ENCODE data around the gene HOXB5.

HOXB5 gene

DNA sequence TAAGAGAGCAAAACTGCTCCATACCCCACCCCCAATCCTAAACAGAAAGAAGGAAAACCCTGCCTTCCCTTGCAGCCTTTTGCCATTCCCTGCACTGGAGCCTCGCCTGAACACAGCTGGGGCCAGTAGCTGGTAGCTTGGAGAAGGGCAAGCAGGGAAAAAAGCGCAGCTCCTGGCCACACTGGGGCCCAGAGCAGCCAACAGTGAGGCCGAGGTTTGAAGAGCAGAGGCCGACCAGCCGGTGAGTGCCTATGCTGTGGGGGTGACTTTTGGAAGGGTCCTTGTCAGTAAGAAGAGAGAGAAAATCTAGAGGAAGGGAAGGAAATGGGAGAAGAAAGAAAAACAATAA lies 35.8 kb upstream of the HOXB5 start:
- DNase-seq (ENCODE audit: low spot score): no peak

DNA sequence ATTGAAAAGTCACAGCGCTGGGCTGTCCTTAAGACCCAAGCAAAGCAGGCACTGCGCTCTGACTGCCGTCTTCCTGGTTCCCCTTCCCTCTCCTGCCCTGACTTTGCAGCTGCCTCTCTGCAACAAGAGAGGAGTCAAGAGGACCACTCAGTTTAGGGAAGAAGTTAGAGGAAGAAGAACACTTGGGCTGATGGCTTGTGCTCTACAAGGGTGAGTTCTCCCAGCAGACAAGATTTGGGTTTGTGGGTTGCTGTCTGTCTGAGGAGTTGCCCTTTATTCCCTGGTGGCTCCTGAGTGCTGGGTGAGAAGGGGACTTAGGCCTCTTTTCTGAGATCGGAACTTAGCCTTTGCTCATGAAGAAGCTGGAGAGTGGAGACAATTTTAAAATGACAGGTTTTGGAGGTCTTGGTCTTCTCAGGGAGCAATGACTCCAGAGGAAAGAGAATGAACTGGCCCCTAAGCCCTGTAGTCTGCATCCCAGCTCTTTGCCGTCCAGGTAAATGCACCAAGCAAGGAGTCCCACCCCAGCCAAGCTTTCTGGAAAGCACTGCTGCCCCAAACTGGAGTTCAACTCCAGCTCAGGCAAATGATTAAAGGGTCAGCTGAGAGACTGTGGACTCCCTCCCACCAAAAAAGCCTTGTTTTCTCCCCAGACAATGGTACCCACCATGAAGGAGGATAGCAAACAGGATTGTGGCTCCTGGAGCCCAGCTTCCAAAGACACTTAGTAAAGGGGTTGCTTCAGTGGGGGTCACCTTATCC lies 35.3 kb upstream of the HOXB5 start:
- no peak for DNase-seq (ENCODE audit: low spot score)

DNA sequence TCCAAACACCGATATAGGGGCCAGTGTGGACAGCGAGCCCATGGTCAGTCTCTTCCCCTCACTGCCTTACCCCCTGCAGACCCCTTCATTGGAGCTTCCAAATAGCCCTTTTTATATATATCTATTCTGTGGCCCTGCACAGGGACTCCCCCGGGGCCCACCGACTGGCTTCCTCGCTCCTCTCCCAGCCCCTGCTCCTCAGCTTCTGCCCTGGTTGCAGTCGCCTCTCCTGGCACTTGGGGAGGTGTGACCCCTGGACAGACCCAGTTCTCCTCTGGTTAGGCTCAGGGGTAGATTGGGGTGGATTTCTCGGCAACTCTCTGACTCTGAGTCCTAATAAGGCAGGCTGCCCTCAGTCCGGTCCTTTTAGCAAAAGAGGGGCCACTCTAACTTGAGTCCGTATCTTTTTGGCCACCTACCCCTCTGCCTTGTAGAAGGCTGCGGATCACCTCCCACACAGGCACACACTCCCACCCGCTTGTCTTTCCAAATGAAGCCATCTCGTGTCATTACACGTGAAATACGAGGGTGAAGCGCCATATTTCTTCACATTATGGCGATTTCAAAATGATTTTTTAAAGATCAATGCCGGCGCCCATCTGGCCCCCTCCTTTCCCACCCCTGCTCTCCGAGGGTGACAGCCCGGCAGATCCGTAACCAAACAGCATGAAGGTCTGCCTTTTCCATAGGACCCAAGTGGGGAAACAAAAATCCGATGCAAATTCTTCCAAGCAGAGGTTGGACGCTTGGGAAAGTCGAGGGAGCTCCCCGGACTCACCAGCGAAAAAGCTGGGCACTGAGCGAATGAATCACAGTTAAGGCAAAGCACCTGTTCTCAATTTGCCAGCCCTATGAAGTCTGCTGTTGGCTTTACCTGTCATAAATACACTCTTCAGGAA lies 34.3 kb upstream of the HOXB5 start:
- DNase-seq (ENCODE audit: low spot score): no peak

DNA sequence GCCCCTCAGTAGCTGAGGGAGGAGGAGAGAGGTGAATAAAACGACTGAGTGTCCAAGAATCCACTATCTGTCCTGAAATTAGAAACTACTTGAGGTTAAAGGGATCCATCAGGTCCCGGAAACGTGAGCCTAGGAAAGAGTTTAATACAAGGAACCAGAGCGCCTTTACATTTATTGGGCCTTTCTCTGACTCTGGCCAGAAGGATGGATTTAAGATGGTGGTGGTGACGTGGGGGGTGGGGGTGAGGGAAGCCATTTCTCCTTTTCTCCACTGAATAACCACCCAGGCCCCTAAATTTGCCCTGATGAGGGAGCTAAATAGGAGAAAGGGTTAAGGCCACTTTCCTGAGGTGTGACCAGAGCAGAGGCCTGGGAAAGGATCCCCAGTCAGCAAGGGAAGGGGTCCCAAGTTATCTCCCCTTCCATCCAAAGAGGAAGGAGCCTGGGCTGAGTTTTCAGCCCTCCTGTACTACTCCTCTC lies 33.6 kb upstream of the HOXB5 start:
- no peak for DNase-seq (ENCODE audit: low spot score)

DNA sequence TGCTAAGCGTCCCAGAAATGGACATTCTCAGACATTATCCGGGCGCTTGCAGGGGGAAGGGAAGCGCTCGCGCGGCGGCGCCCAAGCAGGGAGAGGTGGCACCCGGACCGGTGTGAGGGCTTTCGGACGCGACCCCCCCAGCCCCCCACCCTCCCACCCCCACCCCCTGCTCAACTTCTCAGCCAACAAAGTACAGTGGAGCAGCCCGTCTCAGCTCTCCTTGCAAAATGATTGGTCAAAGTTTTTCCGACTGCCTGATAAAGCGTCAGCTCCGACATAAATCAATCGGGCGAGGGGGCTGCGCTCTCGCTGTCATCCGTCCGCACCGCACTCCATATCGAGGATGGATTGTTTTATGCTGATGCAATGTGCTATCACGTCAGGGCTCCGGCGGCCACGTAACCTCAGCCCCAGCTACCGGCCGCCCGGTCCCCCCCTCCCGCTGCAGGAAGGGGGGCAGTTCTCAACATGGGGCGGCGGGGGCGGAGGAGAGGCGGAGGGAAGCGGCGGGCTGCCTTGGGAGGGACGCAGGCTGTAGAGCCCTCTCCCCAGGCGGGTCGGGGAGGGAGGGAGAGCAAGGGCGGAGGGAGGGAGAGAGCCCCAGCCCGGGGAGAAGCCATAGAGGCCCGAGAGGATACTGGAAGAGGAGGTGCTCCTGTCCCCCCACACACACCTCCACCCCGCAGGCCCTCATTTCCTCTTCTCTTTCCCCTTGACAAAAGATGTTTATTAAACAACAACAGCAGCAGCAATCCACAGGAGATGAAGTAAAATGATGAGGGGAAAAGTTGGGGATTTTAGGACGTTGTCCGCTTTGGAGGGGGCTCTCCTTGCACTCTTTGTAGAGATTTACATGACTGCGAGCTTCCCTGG lies 32.9 kb upstream of the HOXB5 start, which contains the start of gene HOXB9:
Gene HOXB9 (minus strand): TSS at position 114 of the 873 bp plus-strand sequence. CDS start 89 bp downstream, at position 25.
- DNase-seq (ENCODE audit: low spot score): no peak

DNA sequence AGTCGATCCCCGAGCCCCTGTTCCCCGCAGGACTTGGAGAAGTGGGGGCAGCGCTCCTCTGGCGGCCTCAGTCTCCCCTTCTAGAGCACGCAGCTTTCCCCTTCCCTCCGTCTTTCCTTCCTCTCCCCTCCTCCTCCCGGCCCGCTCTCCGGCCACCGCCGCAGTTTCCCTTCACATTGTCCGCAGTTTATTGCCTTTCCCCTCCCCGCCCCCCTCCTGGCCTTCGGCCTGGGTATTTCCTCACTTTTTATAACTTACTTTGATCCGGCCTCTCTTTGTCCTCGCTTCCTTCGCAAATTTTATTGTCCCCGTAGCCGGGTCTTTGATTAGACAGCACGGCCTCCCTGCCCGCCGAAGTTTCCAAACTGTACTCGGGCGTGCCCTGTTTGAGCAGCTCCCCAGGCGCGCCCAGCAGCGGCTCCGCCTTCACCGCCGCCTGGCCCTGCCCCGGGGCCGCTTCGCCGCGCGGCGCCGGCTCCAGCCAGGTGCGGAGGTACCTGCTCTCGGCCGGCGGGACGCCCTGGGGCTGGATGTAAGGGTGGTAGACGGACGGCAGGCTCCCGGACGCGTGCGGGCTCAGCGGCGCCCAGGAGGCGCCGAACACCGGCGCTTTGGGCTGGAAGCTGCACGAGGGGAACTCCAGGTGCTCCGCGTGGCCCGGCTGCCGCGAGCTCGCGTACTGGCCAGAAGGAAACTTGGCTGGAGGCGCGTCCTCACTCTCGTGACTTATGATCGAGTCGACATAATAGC lies 32.1 kb upstream of the HOXB5 start:
- peak; percentile 19 for DNase-seq (ENCODE audit: low spot score)

DNA sequence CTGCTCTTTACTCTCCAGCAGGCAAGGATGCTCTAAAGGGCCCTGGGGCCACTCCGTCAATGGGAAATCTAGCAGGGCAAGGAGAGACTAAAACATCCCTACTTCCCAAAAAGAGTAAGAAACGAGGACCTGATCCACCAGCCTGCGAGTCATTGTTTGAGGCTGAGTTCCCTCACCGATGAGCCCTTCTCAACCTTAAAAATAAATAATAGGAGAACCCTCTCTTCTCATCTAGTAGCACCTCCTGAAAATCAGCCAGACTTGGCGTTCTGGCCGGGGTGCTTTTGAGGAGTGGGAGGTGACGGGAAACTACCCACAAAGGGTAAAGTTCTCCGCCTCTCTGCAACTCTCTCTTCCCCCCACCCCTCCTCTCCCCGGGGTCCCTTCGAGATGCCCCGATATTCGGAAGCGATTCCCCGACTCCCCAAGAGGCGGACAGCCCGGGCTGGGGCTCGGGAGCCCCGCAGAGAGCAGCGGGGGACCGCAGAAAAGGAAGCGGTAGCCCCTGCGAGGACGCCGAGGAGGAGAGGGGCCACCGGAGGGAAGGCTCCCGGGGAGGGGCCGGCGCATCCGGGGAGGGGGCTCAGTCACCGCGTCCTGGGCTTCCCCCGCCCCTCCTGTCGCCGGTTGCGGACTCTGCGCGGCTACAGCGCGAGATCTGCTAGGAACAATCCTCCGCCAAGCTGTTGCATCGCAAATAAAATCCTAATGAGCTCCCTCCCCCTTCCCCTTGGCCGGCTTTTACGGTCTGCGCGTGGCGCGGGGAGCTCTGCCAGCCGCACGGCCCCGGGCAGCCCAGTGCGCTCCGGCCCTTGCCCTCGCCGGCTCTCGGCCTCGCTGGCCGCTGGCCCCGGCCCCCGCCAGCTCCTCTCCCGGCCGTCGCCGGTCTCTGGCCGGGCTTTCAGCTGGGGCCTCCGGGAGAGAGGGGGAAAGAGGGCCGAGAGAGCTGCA lies 31.2 kb upstream of the HOXB5 start:
- DNase-seq (ENCODE audit: low spot score): no peak

DNA sequence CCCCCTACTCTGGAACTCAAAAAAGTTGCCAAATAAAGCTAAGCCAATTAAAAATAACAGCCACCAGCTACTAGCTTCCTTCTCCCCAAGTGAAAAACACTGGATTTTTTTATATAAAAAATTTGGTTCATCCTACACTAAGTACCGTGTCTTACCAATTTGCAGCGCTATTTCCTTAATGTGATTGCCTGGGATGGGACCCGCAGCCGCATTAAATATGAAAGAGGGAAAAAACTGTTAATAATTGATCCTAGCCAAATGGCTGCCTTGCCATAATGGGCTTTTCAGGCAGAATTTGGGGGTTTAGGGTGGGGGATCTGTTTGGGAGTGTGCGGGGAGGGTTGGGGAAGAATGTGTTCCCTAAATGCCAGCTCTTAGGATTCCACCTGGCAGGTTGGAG lies 30.5 kb upstream of the HOXB5 start:
- no peak for DNase-seq (ENCODE audit: low spot score)

DNA sequence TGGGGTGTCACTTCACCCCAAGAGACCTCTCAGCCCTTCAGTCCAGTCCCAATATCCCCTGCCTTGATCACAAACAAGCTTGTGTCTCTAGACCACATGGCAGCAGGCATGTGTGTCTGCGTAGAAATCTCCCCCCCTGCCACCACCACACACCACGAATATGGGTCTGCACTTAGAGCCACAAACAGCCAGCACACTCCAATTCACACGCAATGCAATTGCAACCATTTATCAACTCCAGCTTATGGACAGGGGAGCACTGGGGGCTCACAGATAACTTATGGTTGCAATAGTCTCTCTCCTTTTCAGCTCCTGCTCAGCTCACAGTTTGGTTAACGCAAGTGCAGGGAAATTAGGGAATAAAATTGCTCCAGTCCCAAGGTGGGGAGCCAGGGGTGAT lies 30.0 kb upstream of the HOXB5 start:
- DNase-seq (ENCODE audit: low spot score): no peak

DNA sequence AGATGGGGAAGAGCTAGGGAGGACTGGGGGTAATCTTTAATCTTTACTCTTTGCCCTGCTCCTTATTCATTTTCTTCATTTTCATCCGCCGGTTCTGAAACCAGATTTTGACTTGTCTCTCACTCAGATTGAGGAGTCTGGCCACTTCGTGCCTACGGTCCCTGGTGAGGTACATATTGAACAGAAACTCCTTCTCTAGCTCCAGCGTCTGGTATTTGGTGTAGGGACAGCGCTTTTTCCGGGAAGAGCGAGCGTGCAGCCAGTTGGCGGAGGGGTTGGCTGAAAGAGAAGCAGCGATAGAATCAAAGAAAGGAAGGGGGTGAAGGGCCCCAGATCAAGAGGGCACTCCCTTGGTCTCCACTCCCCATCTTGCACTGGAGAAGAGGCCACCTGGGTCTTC lies 29.3 kb upstream of the HOXB5 start:
- no peak for DNase-seq (ENCODE audit: low spot score)

DNA sequence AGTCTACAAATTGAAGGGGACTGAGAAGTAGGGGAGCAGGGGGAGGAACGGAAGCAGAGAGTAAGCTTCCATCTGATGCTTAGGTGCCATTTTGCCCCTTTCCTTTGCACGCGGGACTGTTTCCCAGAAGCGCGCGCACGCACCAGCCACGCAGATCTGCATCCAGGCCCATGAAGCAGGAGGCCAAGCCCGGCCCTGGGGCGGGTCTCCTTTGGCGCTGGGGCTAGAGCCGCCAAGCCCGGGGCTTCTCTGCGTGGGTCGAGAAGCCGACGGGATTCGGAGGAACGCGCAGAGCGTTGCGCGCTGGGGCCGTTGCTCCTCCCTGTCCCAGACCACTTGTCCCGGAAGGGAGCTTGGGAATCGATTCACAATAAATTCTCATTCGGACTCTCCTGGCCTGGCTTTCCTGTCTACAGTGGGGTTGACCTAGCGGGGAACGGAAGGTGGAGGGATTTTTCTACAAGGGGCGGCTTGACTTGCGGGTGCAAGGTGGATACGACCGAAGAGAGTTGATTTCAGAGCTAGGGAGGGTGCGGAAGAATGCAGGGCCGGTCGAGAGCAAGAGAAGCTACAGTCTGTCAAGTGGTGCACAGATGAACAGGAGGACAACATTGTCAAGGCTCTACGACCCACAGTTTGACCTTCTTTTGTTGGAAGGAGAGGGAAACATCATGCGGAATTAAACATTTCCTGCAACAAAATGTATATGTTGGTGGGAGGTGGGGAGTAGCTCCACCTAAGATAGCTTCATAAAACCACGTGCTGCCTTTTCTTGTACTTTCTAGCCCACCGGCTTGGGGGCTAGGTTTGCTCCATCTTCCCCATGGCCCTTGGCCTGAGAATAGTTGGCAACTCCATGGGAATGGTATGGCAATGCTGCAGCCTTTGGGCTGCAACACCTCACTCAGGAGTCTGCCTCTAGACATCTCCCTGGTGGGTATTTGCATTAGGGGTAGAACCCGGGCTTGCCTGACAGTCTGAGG lies 28.1 kb upstream of the HOXB5 start:
- DNase-seq (ENCODE audit: low spot score): no peak

DNA sequence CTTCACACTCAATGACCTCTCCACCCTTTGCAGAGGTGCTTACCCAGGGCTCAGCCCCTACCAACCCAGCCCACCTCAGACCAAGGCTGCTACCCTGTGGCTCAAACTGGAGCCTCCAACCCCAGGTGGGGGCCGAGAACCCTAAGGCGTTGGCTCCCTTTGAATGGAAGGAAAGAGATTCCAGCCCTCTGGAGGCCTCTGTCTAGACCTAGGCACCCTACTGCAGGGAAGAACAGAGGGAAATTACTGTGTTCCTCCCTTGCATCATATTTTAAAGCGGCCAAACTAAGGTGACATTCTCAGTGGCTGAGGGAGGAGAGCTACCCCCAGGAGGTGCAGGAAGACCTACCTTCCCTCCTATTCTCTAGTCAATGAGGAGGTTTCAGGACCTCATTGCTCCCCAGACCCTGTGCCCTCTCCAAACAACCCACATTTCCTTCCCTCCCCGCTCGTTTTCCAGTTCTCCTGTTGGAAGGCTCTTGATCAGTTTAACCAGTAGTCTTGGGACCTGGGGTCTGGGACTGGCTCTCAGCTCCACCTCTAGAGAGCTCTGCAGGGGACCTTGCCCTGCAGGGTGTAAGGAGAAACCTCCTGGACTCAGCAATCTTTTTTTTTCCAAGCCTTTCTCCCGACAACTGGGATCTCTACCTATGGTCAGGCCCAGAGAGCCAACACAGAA lies 27.0 kb upstream of the HOXB5 start:
- DNase-seq (ENCODE audit: low spot score): no peak

DNA sequence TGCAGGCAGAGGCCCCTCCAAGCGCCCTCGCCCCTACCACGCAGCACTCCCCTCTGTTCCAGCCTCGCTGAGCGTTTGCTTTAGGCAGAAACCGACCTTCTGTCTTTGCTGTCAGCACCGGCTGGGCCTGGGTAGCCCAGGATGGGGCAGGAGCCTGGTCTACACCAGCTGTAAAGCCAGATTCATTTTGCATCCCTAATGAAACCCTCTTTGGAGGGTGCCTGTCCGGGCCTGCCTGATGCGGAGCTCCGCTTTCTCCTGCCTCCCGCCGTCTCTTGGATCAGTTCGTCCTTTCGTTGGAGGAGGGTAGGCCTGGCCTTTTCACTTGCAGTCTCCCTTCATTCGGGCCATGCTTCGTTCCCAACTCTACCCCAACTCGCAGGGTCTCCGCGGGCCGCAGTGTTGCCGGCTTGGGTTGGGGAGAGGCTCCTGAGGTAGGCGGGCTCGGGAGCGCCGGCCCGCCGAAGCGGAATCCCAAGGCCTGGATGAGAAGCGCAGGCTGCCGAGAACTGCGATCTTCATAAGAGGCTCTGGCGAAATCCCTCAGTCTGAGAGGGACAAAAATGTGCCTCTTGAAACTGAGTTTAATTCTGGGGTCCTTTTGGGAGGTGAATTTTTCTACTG lies 26.4 kb upstream of the HOXB5 start:
- DNase-seq (ENCODE audit: low spot score): no peak

DNA sequence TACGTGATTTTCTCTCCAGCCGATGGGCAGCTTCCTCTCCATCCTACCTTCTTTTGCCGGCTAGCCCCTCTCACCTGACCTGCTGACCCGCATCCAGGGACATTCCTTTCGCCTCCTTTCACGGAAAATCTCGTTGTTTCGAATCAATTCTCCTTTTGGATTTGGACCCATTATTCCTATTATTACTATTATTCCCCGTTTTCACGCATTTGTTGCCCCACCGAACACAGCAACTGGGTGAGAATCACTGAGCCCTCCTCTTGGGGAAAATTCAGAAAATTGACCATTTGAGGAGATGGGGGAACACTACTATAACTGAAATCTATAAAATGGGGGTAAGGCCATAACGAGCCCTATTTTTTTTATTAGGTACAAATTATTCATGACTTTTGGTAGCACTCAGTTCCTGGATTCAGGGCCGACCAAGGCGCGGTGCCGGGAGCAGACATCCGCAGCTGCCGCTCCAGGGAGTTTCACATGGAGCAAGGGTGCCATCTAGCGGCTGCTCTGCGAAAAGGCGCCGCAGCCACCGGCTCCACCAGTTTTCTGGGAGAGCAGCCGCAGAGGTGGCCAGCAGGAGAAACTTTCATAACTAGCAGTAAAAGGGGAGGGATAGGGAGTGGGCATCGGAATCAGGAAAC lies 24.8 kb upstream of the HOXB5 start:
- DNase-seq (ENCODE audit: low spot score): peak; percentile 78

DNA sequence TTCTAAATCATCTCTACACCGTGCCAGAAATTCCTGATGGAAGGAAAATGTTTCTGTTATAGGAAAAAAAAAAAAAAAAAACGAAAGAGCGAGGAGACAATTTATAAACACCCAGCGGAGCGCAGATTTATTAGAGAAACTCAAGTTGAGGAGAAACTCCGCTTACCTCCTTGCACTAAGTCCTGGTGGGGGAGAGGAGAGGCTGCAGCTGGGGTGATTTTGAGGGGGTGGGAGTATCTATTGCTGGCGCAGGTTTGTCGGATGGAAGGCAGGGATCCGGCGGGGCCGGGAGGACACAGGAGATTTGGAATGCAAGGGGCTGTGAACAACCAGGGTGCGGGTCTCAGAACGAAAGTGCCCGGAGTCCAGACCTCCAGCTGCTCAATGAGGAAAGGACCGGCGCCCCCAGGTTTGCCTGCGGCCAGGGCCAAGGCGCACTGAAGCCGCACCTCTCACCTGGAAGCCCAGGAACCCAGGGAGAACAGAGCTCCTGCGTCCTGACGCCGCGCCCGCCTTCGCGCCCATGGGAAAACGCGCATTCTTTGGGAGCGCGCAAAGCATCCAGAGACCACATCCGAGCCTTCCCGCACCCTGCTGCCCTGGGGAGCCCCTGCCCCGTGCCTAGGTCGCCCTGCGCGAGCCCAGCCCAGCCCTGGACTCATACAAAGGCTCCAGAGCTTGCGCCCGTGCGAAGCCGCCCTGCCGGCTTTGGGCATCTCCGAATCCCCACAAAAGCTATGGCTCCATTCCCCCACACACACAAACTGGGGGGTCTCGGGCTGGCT lies 24.1 kb upstream of the HOXB5 start:
- DNase-seq (ENCODE audit: low spot score): no peak

DNA sequence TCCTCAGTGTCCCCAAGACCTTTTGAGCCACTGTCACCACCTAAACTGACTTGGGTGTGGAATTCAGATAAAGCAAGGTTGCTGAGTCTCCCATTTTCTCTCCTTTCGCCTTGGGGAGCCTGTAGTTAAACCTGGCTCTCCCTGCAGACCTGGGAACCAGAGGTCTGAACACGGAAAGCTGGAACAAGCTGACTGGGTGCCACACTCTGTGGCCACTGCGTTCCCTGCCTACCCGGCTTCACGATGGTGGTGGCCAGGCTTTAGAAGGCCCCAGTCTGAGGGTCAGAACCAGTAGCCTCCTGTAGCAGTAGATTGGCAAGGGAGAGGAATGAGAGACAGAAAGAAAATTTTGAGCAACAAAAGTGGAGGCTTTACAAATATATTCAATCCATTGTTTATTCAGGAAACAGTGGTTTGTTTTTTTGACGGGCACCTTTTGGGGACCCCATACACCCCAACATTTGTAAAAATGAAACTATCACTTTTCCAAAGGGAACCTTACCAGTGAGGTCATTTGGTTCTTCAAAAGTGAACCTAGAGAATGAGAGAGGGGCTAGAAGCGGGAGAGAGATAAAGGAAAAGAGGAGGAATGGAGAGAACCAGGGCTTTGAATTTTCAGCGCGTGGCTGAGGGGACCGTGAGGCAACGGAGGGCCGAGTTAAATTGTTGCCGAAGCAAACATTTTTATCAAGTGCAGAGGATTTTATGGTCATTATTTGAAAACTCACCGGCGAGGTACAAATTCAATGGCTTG lies 23.3 kb upstream of the HOXB5 start:
- DNase-seq (ENCODE audit: low spot score): no peak
